RWPE2 (cell line): Measurements from ENCODE around the gene TOMM34.

Source experiments
- ATAC-seq: fragments of 200-7000 bp; cut with Tn5 transposase; 3 replicates; pipeline ENCODE4 v1.9.1; 2021; ENCODE audit warnings: low read depth
- DNase-seq: peaks from one replicate; pipeline ENCODE4 v3.0.0-alpha.2; 2020; ENCODE audit warnings: low spot score
- H3K27ac ChIP-seq: fragments of 450-650 bp; 2 replicates; pipeline ENCODE4 v1.5.1; 2017; ENCODE audit warnings: mild to moderate bottlenecking; ENCODE audit not compliant: poor library complexity, severe bottlenecking
- H3K27me3 ChIP-seq: fragments of 250-450 bp; sonication (Bioruptor Pico); 2 replicates; pipeline ENCODE4 v1.5.1; 2021; ENCODE audit warnings: mild to moderate bottlenecking, moderate library complexity; ENCODE audit not compliant: insufficient read depth, poor library complexity, severe bottlenecking
- H3K36me3 ChIP-seq: fragments of 250-450 bp; sonication (Bioruptor Pico); 2 replicates; pipeline ENCODE4 v1.5.1; 2020; ENCODE audit warnings: low read depth, mild to moderate bottlenecking, moderate library complexity
- H3K4me1 ChIP-seq: fragments of 250-450 bp; sonication (Bioruptor Pico); 2 replicates; pipeline ENCODE4 v1.5.1; 2021; ENCODE audit warnings: mild to moderate bottlenecking, moderate library complexity; ENCODE audit not compliant: insufficient read depth, poor library complexity, severe bottlenecking
- H3K4me3 ChIP-seq: fragments of 250-450 bp; sonication (Bioruptor Pico); 2 replicates; pipeline ENCODE4 v1.5.1; 2021; ENCODE audit warnings: mild to moderate bottlenecking, moderate library complexity; ENCODE audit not compliant: severe bottlenecking
- H3K9me3 ChIP-seq: fragments of 250-450 bp; sonication (Bioruptor Pico); 2 replicates; pipeline ENCODE4 v1.5.1; 2021; ENCODE audit warnings: mild to moderate bottlenecking, moderate library complexity; ENCODE audit not compliant: severe bottlenecking
- CTCF ChIP-seq: fragments of 450-650 bp; IDR thresholded peaks from one replicate; pipeline ENCODE4 v1.5.1; 2017; ENCODE audit warnings: mild to moderate bottlenecking, moderate library complexity; ENCODE audit not compliant: poor library complexity, severe bottlenecking

Gene TOMM34

GRCh38 chr20:44904377-44904776, 55.8 kb downstream of the TOMM34 start:
- no peak overlapping the region for H3K4me3 ChIP-seq
- DNase-seq, result no peak
- TF ChIP-seq CTCF, result no peak
- peaks cover 90% of the 10 kb centered on the region for H3K36me3 ChIP-seq
- no peak for ATAC-seq
- no peaks in the 10 kb centered on the region for H3K4me1 ChIP-seq
- no peaks in the 10 kb centered on the region for H3K27me3 ChIP-seq
- no peak overlapping the region for H3K27ac ChIP-seq
- H3K9me3 ChIP-seq, result no peaks in the 10 kb centered on the region

GRCh38 chr20:44901974-44902373, 58.2 kb downstream of the TOMM34 start:
- no peak for TF ChIP-seq CTCF
- no peak overlapping the region for H3K27ac ChIP-seq
- DNase-seq (no peak), ATAC-seq (peak; percentile 79)
- H3K9me3 ChIP-seq, result no peaks in the 10 kb centered on the region
- H3K36me3 ChIP-seq, result peaks cover 86% of the 10 kb centered on the region
- no peaks in the 10 kb centered on the region for H3K27me3 ChIP-seq
- H3K4me3 ChIP-seq, result no peak overlapping the region
- H3K4me1 ChIP-seq, result peaks cover under 1% of the 10 kb centered on the region

GRCh38 chr20:44900231-44900854, 59.9 kb downstream of the TOMM34 start:
- DNase-seq, result no peak
- ATAC-seq, result no peak
- no peaks in the 10 kb centered on the region for H3K27me3 ChIP-seq
- no peak overlapping the region for H3K27ac ChIP-seq
- no peaks in the 10 kb centered on the region for H3K9me3 ChIP-seq
- peaks cover 80% of the 10 kb centered on the region for H3K36me3 ChIP-seq
- H3K4me1 ChIP-seq, result peaks cover 16% of the 10 kb centered on the region
- TF ChIP-seq CTCF, result no peak
- H3K4me3 ChIP-seq, result no peak overlapping the region

- no peak overlapping the region for H3K27ac ChIP-seq
- DNase-seq (no peak), ATAC-seq (no peak)
- H3K36me3 ChIP-seq, result peaks cover 74% of the 10 kb centered on the region
- H3K4me1 ChIP-seq, result peaks cover 25% of the 10 kb centered on the region
- H3K27me3 ChIP-seq, result no peaks in the 10 kb centered on the region
- no peaks in the 10 kb centered on the region for H3K9me3 ChIP-seq
- no peak overlapping the region for H3K4me3 ChIP-seq
- TF ChIP-seq CTCF, result no peak
Observed at GRCh38 chr20:44897133-44897532, 63.1 kb downstream of the TOMM34 start.

GRCh38 chr20:44896583-44896982, 63.6 kb downstream of the TOMM34 start:
- peak overlapping the region; percentile 14 for H3K27ac ChIP-seq
- H3K4me3 ChIP-seq, result no peak overlapping the region
- H3K27me3 ChIP-seq, result no peaks in the 10 kb centered on the region
- TF ChIP-seq CTCF, result no peak
- H3K9me3 ChIP-seq, result no peaks in the 10 kb centered on the region
- peak; percentile 22; the same call in 1 of the 3 replicates for ATAC-seq
- no peak for DNase-seq
- H3K36me3 ChIP-seq, result peaks cover 74% of the 10 kb centered on the region
- H3K4me1 ChIP-seq, result peaks cover 25% of the 10 kb centered on the region
